HEK293T (cell line): ENCODE measurements around the gene PTPN13.

Source experiments
- ARNT ChIP-seq: fragments of 450-650 bp; IDR thresholded peaks from 2 replicates; pipeline ENCODE4 v1.6.1; 2017; ENCODE audit warnings: mild to moderate bottlenecking
- BHLHE40 ChIP-seq: fragments of 450-650 bp; IDR thresholded peaks from 2 replicates; pipeline ENCODE4 v1.6.1; 2016; ENCODE audit warnings: mild to moderate bottlenecking, moderate library complexity, borderline replicate concordance
- CTBP1 ChIP-seq: fragments of 450-650 bp; IDR thresholded peaks from 2 replicates; pipeline ENCODE4 v1.6.1; 2016; ENCODE audit warnings: borderline replicate concordance
- ELF4 ChIP-seq: fragments of 450-650 bp; IDR thresholded peaks from 2 replicates; pipeline ENCODE4 v1.6.1; 2017; ENCODE audit warnings: antibody characterized with exemption
- FOXA1 ChIP-seq: fragments of 450-650 bp; IDR thresholded peaks from 2 replicates; pipeline ENCODE4 v1.6.1; 2016; ENCODE audit warnings: mild to moderate bottlenecking
- FOXK2 ChIP-seq: fragments of 450-650 bp; IDR thresholded peaks from 2 replicates; pipeline ENCODE4 v1.6.1; 2016; ENCODE audit warnings: mild to moderate bottlenecking
- FOXM1 ChIP-seq: fragments of 450-650 bp; IDR thresholded peaks from 2 replicates; pipeline ENCODE4 v1.6.1; 2017; ENCODE audit warnings: mild to moderate bottlenecking, borderline replicate concordance
- HDGF ChIP-seq: fragments of 450-650 bp; IDR thresholded peaks from 2 replicates; pipeline ENCODE4 v1.6.1; 2017; ENCODE audit warnings: antibody characterized with exemption, borderline replicate concordance
- L3MBTL2 ChIP-seq: fragments of 450-650 bp; conservative IDR thresholded peaks from 2 replicates; pipeline ENCODE4 v1.6.1; 2016; ENCODE audit warnings: mild to moderate bottlenecking
- SP1 ChIP-seq: fragments of 450-650 bp; IDR thresholded peaks from 2 replicates; pipeline ENCODE4 v1.6.1; 2017
- SUZ12 ChIP-seq: fragments of 450-650 bp; IDR thresholded peaks from 2 replicates; pipeline ENCODE4 v1.6.1; 2016; ENCODE audit warnings: mild to moderate bottlenecking
- TARDBP ChIP-seq: fragments of 450-650 bp; IDR thresholded peaks from 2 replicates; pipeline ENCODE4 v1.6.1; 2016
- ZNF384 ChIP-seq: fragments of 450-650 bp; IDR thresholded peaks from 2 replicates; pipeline ENCODE4 v1.6.1; 2016

GRCh38 chr4:86631166-86631565, 37.1 kb downstream of the PTPN13 start:
- TF ChIP-seq CTBP1 (no peak), TARDBP (no peak), ELF4 (no peak), SP1 (no peak), ARNT (no peak), ZNF384 (no peak), SUZ12 (no peak), L3MBTL2 (no peak), BHLHE40 (no peak), FOXK2 (no peak), FOXA1 (no peak), FOXM1 (no peak), HDGF (no peak)
